Measurements from ENCODE around the gene SLC44A3.

Gene SLC44A3

GRCh38 chr1:94803106-94803505 is 17.1 kb upstream of the SLC44A3 start:
- DNase-seq (ENCODE audit: low read depth): no peak

- DNase-seq (ENCODE audit: low read depth): no peak
Measured at GRCh38 chr1:94803517-94804441, 16.4 kb upstream of the SLC44A3 start.

- DNase-seq (ENCODE audit: low read depth): no peak
Measured at GRCh38 chr1:94804442-94804837, 15.7 kb upstream of the SLC44A3 start.

- DNase-seq (ENCODE audit: low read depth): no peak
Measured at GRCh38 chr1:94805912-94806311, 14.2 kb upstream of the SLC44A3 start.

- no peak for DNase-seq (ENCODE audit: low read depth)
Measured at GRCh38 chr1:94806441-94806871, 13.7 kb upstream of the SLC44A3 start.

GRCh38 chr1:94807742-94808491 is 12.2 kb upstream of the SLC44A3 start:
- DNase-seq (ENCODE audit: low read depth): no peak

GRCh38 chr1:94808669-94809068 is 11.5 kb upstream of the SLC44A3 start:
- no peak for DNase-seq (ENCODE audit: low read depth)

GRCh38 chr1:94812985-94813384 is 7.2 kb upstream of the SLC44A3 start:
- no peak for DNase-seq (ENCODE audit: low read depth)

- no peak for DNase-seq (ENCODE audit: low read depth)
Measured at GRCh38 chr1:94816030-94816429, 4.1 kb upstream of the SLC44A3 start.

GRCh38 chr1:94817712-94818111 is 2.4 kb upstream of the SLC44A3 start:
- DNase-seq (ENCODE audit: low read depth): no peak

- no peak for DNase-seq (ENCODE audit: low read depth)
Measured at GRCh38 chr1:94819238-94819944, 766 bp upstream of the SLC44A3 start.

GRCh38 chr1:94820936-94821335 is 779 bp downstream of the SLC44A3 start:
- DNase-seq (ENCODE audit: low read depth): no peak

- DNase-seq (ENCODE audit: low read depth): no peak
Measured at GRCh38 chr1:94821636-94822305, 1.6 kb downstream of the SLC44A3 start.

GRCh38 chr1:94823116-94823515 is 3.0 kb downstream of the SLC44A3 start:
- no peak for DNase-seq (ENCODE audit: low read depth)

- DNase-seq (ENCODE audit: low read depth): no peak
Measured at GRCh38 chr1:94825936-94826335, 5.8 kb downstream of the SLC44A3 start.

GRCh38 chr1:94827434-94827833 is 7.3 kb downstream of the SLC44A3 start:
- no peak for DNase-seq (ENCODE audit: low read depth)

- DNase-seq (ENCODE audit: low read depth): no peak
Measured at GRCh38 chr1:94828251-94828650, 8.1 kb downstream of the SLC44A3 start.

- DNase-seq (ENCODE audit: low read depth): no peak
Measured at GRCh38 chr1:94831641-94832040, 11.5 kb downstream of the SLC44A3 start.

- peak; percentile 3 for DNase-seq (ENCODE audit: low read depth)
Measured at GRCh38 chr1:94832446-94832845, 12.3 kb downstream of the SLC44A3 start.

- DNase-seq (ENCODE audit: low read depth): no peak
Measured at GRCh38 chr1:94832931-94833585, 12.9 kb downstream of the SLC44A3 start.

- no peak for DNase-seq (ENCODE audit: low read depth)
Measured at GRCh38 chr1:94836891-94837290, 16.7 kb downstream of the SLC44A3 start.

All from HS-5 (cell line).